ENCODE data around the gene CD82.
"Not testable (repeated sequence)": the region's sequence is repeated elsewhere in the genome, so short reads cannot be mapped to it uniquely, and the experiment has no call there.

CD82 gene

GRCh38 chr11:44535191-44535980 is 30.1 kb upstream of the CD82 start:
- no peak for DNase-seq

DNA sequence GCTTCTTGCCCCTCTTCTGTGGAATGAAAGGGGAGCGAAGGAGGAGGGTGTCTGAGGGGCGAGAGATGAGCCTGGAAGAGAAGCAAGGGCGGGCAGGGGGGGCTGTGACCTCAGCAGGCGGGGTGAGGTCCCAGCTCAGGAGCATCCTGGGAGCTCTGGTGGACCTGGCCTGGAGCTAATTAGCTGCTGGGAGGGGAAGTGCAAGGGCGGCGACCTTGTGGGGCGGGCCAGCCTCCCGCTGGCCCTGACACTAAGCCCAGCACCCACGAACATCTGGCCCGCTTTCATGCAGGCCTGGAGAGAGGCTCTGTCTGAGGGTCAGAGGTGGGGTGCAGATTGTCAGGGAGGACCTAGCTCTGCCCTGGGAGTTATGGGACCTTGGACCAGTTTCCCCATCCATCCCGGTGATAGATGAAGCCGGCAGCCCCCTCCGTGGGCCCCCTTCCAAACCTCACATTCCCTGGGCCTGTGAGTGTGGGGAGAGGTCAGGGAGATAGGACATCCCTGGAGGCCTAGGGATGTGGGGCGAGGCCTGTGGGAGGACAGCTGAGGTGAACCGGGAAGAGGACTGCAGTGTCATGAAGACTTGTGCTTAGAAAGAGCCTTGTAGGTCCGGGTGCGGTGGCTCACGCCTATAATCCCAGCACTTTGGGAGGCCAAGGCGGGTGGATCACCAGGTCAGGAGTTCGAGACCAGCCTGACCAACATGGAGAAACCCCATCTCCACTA is 28.5 kb upstream of the CD82 start:
- DNase-seq, result no peak

DNA sequence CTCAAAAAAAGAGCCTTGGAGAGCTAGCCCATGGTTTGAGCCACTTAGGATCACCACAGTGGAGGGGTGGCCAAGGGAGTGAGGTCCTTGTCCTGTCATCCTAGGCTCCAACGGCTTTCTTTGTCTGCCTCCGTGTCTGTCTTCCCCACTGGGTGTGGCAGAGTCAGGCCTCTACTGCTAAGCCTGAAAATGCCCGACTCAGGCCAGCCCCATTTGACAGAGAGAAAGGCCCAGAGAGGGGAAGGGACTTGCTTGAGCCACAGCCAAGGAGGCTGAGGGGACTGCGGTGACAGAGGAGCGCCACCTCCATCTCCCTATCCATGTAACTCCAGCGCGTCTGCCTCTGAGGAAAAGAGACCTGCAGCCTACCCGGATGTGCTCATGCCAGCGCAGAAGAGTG is 27.8 kb upstream of the CD82 start:
- DNase-seq, result no peak

DNA sequence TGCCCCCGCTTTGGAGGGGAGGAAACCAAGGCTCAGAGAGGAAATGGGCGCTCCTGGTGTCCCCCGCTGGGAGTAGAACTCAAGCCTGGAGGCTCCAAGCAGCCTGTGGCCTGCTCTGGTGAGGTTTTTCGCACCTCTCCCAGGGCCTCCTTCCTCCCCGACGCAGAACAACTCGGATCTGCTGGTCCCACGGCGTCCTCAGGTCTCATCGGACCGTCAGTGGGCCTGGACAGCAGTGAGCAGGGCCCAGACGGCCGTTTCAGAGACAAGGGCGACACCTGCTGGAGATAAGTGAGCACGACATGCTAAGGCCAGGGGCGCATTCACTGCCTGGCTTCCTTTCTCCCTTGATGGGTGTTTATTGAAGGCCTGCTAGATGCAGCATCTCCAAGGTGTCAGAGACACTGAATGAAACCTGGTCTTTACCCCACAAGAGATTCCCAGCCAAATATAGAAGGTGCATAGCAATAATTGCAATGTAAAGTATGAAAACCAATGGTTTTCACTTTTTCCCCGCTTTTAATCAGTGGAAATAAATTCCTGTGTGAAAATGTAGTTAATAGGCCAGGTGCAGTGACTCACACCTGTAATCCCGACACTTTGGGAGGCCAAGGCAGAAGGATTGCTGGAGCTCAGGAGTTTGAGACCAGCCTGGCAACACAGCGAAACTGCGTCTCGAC is 26.9 kb upstream of the CD82 start:
- DNase-seq, result peak; percentile 63

DNA sequence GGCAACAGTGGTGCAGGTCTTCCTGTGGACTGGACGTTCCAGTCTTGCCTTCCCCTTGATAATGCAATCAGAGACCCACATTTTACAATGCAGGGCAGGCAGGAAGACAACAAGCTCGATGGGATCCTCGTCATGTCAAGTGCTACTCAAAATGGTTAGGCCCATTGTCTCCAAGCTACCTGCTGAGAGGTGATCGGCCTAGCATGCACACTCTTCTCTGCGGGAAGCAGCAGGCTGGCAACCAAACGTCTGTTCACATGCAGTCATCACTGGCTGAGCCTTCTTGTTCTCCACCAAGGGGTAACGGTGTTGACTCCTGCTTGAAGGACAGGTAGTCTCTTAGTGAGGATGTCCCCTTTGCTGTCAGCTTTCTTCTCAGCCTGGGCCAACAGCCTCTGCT is 25.5 kb upstream of the CD82 start:
- no peak for DNase-seq

DNA sequence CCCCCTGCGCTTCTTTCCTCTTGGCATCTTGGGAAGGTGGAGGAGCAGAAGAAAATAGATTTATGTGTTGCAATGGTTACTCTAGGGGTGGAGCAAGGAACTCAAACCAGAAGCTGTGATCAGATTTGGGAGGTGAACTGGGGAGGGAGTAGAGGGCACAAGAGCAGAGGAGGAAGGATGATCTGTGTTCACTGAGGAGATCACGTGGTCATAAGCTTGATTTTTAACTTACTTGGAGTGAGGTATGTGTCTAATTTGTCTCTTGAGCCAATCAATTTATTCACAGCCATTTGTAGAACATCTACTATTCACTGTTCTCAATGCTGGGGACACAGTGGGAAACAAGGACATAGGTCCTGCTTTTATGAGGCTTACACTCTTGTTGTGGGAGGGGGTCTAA is 24.8 kb upstream of the CD82 start:
- DNase-seq, result no peak

- no peak for DNase-seq
Observed at GRCh38 chr11:44542372-44542771, 23.1 kb upstream of the CD82 start.

DNA sequence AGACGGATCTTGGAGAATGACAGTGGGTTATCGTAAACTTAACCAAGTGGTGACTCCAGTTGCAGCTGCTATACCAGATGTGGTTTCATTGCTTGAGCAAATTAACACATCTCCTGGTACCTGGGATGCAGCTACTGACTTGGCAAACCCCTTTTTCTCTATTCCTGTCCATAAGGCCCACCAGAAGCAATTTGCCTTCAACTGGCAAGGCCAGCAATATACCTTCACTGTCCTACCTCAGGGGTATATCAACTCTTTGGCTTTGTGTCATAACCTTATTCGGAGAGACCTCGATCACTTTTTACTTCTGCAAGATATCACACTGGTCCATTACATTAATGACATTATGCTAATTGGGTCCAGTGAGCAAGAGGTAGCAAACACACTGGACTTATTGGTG is 18.5 kb upstream of the CD82 start:
- not testable (repeated sequence) for DNase-seq

DNA sequence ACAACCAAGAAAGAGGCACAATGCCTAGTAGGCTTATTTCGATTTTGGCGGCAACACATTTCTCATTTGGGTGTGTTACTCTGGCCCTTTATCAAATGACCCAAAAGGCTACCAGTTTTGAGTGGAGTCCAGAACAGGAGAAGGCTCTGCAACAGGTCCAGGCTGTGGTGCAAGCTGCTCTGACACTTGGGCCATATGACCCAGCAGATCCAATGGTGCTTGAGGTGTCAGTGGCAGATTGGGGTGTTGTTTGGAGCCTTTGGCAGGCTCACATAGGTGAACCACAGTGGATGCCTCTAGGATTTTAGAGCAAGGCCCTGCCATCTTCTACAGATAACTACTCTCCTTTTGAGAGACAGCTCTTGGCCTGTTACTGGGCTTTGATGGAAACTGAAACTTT is 17.9 kb upstream of the CD82 start:
- not testable (repeated sequence) for DNase-seq

- DNase-seq, result no peak
Observed at GRCh38 chr11:44548032-44548695, 17.3 kb upstream of the CD82 start.

- DNase-seq, result not testable (repeated sequence)
Observed at GRCh38 chr11:44548961-44549749, 16.3 kb upstream of the CD82 start.

GRCh38 chr11:44550123-44550522 is 15.3 kb upstream of the CD82 start:
- no peak for DNase-seq

GRCh38 chr11:44551456-44552139 is 13.9 kb upstream of the CD82 start:
- DNase-seq, result no peak

DNA sequence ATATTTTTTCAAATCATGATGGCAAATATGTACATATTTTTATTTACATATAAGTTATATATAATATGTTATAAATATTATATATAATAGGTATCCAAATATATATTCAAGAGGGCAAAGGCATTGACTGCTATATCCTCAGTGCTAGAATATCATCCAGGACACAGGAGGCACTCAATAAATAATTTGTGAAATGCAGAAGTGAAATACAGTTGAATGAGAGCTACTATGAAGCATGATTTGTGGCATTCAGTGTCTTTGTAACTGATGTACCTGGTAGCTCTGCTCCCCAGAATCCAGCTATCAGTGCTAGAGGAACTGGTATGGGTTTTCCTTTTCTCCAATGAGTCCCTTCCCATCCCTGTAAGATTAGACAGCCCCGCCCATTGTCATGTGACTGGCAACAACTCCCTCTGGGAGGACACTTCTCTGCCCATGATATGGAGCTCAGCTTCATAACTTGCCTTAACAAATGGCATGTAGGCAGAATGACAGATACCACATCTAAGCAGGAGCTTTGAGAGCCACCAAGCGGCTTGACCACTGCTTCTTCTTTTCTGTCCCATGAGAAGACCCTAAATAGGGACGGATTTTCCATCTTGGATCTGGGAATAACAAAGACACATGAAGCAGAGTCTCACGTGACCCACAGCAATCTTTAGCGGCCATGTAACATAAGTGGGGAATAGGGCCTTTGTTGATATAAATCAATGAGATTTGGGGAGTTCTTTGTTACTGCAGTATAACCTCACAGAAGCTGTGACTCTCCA is 10.2 kb upstream of the CD82 start:
- no peak for DNase-seq

GRCh38 chr11:44556735-44557409 is 8.6 kb upstream of the CD82 start:
- peak; percentile 65 for DNase-seq

DNA sequence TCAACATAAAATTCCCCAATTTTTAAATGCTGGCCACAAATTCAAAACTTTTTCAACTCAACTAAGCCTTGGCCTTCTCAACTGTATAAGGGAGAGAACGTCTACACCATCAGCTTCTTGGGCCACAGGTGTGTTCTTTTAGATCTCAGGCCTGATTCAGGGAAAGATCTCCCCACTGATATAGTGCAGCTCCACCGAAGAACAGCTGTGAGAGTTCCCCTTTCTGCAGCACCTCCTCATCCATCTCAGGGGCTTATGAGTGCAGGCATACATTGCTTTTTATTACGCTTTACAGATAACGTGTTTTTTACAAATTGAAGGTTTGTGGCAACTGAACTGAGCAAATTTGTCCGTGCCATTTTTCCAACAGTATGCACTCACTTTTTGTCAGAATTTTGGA is 8.0 kb upstream of the CD82 start:
- DNase-seq, result no peak

DNA sequence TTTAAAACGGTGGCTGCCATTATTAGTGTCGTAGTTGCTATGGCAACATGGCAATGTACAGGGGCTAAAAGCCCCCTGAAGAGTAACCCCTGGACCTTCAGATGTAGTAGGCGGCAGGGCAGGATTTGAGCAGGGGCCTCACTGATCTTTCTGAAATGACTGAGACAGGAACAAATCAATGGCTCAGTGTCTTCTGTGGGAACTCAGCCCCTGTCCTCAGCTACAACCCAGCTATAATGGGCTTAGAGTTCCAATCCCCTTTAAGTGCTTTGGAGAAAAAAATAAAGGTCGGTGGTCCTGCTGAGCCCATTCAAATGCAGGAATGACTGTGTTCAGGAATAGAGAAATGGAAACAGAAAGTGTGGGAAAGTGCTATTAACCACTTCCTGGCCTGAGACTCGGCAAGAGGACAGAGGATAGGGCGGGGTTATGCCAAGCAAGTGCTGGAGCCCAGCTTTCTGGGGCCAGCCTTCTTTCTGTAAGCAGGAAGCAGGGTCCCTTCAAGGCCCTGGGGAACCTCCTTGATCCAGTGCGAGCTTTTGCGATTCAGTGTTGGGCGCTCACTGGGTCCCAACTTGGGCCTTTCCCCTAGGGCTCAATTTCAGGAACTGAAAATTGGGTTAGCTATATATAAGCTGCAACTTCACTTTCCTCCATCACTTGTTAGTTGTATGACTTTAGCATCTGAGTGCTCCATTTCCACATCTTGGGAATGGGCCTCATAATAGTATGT is 6.1 kb upstream of the CD82 start:
- DNase-seq, result no peak

DNA sequence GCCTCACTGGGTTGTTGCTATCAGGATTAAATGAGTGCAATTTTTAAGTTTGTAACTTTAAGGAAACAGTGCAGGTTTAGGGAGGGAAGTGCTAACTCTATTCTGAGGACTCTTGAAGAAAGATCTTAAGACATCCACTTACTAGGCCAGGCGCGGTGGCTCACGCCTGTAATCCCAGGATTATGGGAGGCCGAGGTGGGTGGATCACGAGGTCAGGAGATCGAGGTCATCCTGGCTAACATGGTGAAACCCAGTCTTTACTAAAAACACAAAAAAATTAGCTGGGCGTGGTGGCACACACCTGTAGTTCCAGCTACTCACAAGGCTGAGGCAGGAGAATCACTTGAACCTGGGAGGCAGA is 5.5 kb upstream of the CD82 start:
- DNase-seq, result not testable (repeated sequence)

DNA sequence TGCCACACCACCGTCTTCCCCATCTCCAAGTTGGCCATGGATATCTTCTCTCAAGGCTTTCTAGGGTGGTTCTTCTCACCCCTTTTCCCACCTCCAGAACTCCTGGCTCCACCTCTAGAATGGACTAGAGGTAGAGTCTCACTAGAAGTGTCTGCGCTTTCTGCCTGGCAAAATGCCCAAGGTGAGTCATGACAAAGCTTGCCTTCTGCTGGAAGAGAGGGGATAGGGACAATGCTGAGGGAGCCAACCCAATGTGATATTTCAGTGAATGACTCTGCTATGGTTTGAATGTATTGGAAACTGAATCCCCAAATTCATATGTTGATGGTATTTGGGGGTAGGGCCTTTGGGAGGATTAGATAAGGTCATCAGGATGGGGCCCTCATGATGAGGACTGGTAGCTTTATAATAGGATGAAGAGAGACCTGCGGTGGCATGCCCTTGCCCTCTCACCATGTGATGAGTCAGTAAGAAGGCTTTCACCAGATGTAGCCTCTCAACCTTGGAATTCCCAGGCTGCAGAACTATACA is 4.1 kb upstream of the CD82 start:
- no peak for DNase-seq

Data from effector CD4-positive, alpha-beta T cell (primary cell).